Testis (tissue), 2 donors: ENCODE measurements around the gene SLC25A21.

Experiments used
- POLR2A ChIP-seq: fragments of 450-650 bp; IDR thresholded peaks from one replicate; pipeline ENCODE4 v1.6.1; 2017; ENCODE audit warnings: antibody characterized with exemption, mild to moderate bottlenecking, moderate library complexity
- TF ChIP-seq, protein P1 (sequence below), 3 experiments: fragments of 450-650 bp in 2 of 3; fragments of 200-600 bp in 1 of 3; sonication (generic) in 1 of 3; IDR thresholded peaks; one replicate each; pipeline ENCODE4 v1.5.1; 2016 to 2019; ENCODE audit warnings: antibody characterized with exemption in 3 of 3, mild to moderate bottlenecking in 2 of 3, moderate library complexity in 1 of 3

DNA sequence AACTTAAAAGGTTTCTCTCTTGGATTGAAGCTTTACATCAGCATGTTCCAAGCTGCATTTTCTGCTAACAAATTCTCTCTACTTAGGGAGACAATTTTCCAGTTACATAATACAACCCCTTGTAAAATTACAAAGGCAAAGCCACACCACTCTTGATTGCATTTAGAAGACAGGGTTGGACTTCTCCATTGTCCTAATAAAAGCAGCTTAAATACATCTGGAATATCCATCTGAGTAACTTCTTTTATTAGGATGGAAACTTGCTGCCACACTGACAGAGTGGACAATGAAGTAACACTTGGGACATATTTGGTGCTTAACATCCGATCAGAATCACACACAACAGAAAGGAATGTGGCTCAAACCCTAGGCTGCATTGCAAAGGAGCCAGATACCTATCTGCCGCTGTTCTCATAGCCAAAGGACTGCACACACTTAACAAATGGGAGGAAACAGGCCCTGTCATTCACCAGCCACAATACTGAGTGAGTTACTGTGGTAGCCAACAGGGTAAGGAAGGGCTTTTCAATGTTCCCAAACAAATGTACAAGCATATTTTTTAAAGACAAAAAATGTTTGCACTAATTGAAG, 353.5 kb downstream of the SLC25A21 start:
- TF ChIP-seq, protein P1, sequence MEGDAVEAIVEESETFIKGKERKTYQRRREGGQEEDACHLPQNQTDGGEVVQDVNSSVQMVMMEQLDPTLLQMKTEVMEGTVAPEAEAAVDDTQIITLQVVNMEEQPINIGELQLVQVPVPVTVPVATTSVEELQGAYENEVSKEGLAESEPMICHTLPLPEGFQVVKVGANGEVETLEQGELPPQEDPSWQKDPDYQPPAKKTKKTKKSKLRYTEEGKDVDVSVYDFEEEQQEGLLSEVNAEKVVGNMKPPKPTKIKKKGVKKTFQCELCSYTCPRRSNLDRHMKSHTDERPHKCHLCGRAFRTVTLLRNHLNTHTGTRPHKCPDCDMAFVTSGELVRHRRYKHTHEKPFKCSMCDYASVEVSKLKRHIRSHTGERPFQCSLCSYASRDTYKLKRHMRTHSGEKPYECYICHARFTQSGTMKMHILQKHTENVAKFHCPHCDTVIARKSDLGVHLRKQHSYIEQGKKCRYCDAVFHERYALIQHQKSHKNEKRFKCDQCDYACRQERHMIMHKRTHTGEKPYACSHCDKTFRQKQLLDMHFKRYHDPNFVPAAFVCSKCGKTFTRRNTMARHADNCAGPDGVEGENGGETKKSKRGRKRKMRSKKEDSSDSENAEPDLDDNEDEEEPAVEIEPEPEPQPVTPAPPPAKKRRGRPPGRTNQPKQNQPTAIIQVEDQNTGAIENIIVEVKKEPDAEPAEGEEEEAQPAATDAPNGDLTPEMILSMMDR (IDR thresholded peaks at IDR 0.05), result no peak
- no peak for TF ChIP-seq POLR2A
